Liver (tissue), 9 donors: ENCODE results near the gene TMEM135. TPM values are rescaled to one million over a fixed set of nuclear protein-coding genes. Genes with fewer than 3 reads are reported as not detected.

Source experiments
- DNase-seq: peaks from one replicate; pipeline ENCODE4 v3.0.0-alpha.2; 2017; ENCODE audit warnings: low spot score
- H3K27ac ChIP-seq, 2 donors: one replicate each; pipeline ENCODE4 v1.7.0; 2013; ENCODE audit warnings: inconsistent platforms in 2 of 2, low read length in 2 of 2, control low read depth in 1 of 2, low read depth in 1 of 2, mild to moderate bottlenecking in 1 of 2
- H3K27me3 ChIP-seq, 4 donors: one replicate each; pipeline versions ENCODE4 v1.6.1 to v1.7.0; 2013; ENCODE audit warnings: low read length in 3 of 4, inconsistent platforms in 1 of 4, mild to moderate bottlenecking in 1 of 4, moderate library complexity in 1 of 4; ENCODE audit not compliant: control insufficient read depth in 4 of 4, insufficient read depth in 4 of 4
- H3K36me3 ChIP-seq, 4 donors: one replicate each; pipeline versions ENCODE4 v1.6.1 to v1.7.0; 2013; ENCODE audit warnings: low read length in 3 of 4, mild to moderate bottlenecking in 3 of 4, low read depth in 1 of 4, moderate library complexity in 1 of 4; ENCODE audit not compliant: control insufficient read depth in 4 of 4, insufficient read depth in 3 of 4
- H3K4me1 ChIP-seq, 4 donors: one replicate each; pipeline versions ENCODE4 v1.6.1 to v1.7.0; 2013; ENCODE audit warnings: low read length in 3 of 4, mild to moderate bottlenecking in 3 of 4, moderate library complexity in 1 of 4; ENCODE audit not compliant: control insufficient read depth in 4 of 4, insufficient read depth in 4 of 4
- H3K4me3 ChIP-seq, 3 donors: one replicate each; pipeline versions ENCODE4 v1.6.1 to v1.7.0; 2013; ENCODE audit warnings: low read length in 3 of 3, control low read depth in 1 of 3, low read depth in 1 of 3, mild to moderate bottlenecking in 1 of 3
- H3K9ac ChIP-seq, 2 donors: one replicate each; pipeline ENCODE4 v1.7.0; 2013; ENCODE audit warnings: low read length in 2 of 2, mild to moderate bottlenecking in 2 of 2, moderate library complexity in 2 of 2, control low read depth in 1 of 2, low read depth in 1 of 2
- H3K9me3 ChIP-seq, 4 donors: one replicate each; pipeline versions ENCODE4 v1.6.1 to v1.7.0; 2013; ENCODE audit warnings: low read length in 3 of 4; ENCODE audit not compliant: control insufficient read depth in 4 of 4
- ATF3 ChIP-seq: IDR thresholded peaks from 2 replicates; pipeline ENCODE4 v1.6.1; 2016; ENCODE audit warnings: antibody characterized with exemption
- CTCF ChIP-seq: fragments of 150-350 bp; IDR thresholded peaks from 2 replicates; pipeline ENCODE4 v1.5.1; 2017; ENCODE audit warnings: improper control_type of control experiment, low read depth, low read length; ENCODE audit not compliant: missing input control
- EGR1 ChIP-seq, 2 donors: IDR thresholded peaks; 2 replicates each; pipeline ENCODE4 v1.6.1; 2016 to 2018; ENCODE audit warnings: antibody characterized with exemption in 2 of 2, low read depth in 2 of 2
- FOXA1 ChIP-seq: IDR thresholded peaks from 2 replicates; pipeline ENCODE4 v1.6.1; 2016; ENCODE audit warnings: antibody characterized with exemption
- FOXA2 ChIP-seq: IDR thresholded peaks from 2 replicates; pipeline ENCODE4 v1.6.1; 2016; ENCODE audit warnings: antibody characterized with exemption
- GABPA ChIP-seq, 2 donors: IDR thresholded peaks in 1 of 2; conservative IDR thresholded peaks in 1 of 2; 2 replicates each; pipeline ENCODE4 v1.6.1; 2016; ENCODE audit warnings: antibody characterized with exemption in 2 of 2, mild to moderate bottlenecking in 1 of 2, moderate library complexity in 1 of 2
- HNF4A ChIP-seq, 2 donors: conservative IDR thresholded peaks; 2 replicates each; pipeline ENCODE4 v1.6.1; 2016; ENCODE audit warnings: antibody characterized with exemption in 2 of 2, mild to moderate bottlenecking in 2 of 2
- HNF4G ChIP-seq: IDR thresholded peaks from 2 replicates; pipeline ENCODE4 v1.6.1; 2016; ENCODE audit warnings: antibody characterized with exemption
- JUND ChIP-seq, 2 donors: IDR thresholded peaks; 2 replicates each; pipeline ENCODE4 v1.6.1; 2016; ENCODE audit warnings: antibody characterized with exemption in 2 of 2
- MAX ChIP-seq: IDR thresholded peaks from 2 replicates; pipeline ENCODE4 v1.6.1; 2016; ENCODE audit warnings: antibody characterized with exemption
- NR2F2 ChIP-seq: IDR thresholded peaks from 2 replicates; pipeline ENCODE4 v1.6.1; 2016; ENCODE audit warnings: antibody characterized with exemption
- RAD21 ChIP-seq, 2 donors: IDR thresholded peaks; 2 replicates each; pipeline ENCODE4 v1.6.1; 2016; ENCODE audit warnings: antibody characterized with exemption in 2 of 2, mild to moderate bottlenecking in 2 of 2
- REST ChIP-seq: IDR thresholded peaks from 2 replicates; pipeline ENCODE4 v1.6.1; 2016; ENCODE audit warnings: antibody characterized with exemption, mild to moderate bottlenecking
- RXRA ChIP-seq, 2 donors: IDR thresholded peaks; 2 replicates each; pipeline ENCODE4 v1.6.1; 2017 to 2018; ENCODE audit warnings: antibody characterized with exemption in 2 of 2, mild to moderate bottlenecking in 1 of 2
- SP1 ChIP-seq: IDR thresholded peaks from 2 replicates; pipeline ENCODE4 v1.6.1; 2018; ENCODE audit warnings: antibody characterized with exemption, mild to moderate bottlenecking
- TAF1 ChIP-seq: conservative IDR thresholded peaks from 2 replicates; pipeline ENCODE4 v1.6.1; 2016; ENCODE audit warnings: antibody characterized with exemption, mild to moderate bottlenecking
- YY1 ChIP-seq: IDR thresholded peaks from 2 replicates; pipeline ENCODE4 v1.6.1; 2016; ENCODE audit warnings: antibody characterized with exemption, mild to moderate bottlenecking
- ZBTB33 ChIP-seq: IDR thresholded peaks from 2 replicates; pipeline ENCODE4 v1.6.1; 2016; ENCODE audit warnings: antibody characterized with exemption
- WGBS: extraction: QIAGEN DNeasy Blood & Tissue Kit; methylation state at CpG from one replicate; pipeline ENCODE4 v1.1.7; 2013; 5-methylcytosine and 5-hydroxymethylcytosine counted together
- polyA plus RNA-seq, 2 donors: library from polyadenylated mRNA; stranded (reverse) in 1 of 2; unstranded in 1 of 2; fragments of 200-250 nt in 1 of 2; fragments of >200 nt in 1 of 2; fragmentation: Nextera tagmentation in 1 of 2; extraction: Ambion mirVana in 1 of 2; gene quantifications; one replicate each; pipeline versions ENCODE4 v1.2.1 to v1.2.3, GENCODE V29; 2013 to 2015
- total RNA-seq, 2 donors: library from RNA; depleted of rRNA; stranded (reverse); fragments of >200 nt; gene quantifications; one replicate each; pipeline ENCODE4 v1.2.3, GENCODE V29; 2014
- donor health status: healthy.
- donor health status: healthy.
- donor health status: healthy.
- donor health status: healthy.
- donor health status: healthy.

Gene TMEM135
- total and polyA plus RNA-seq, 4 donors = 10.0 to 38.9 (median 23.5) TPM

GRCh38 chr11:87307101-87307500 is 269.4 kb downstream of the TMEM135 start:
- WGBS = 69% methylated on average over 1 of the region's 1 CpG

GRCh38 chr11:87315229-87315628 is 277.5 kb downstream of the TMEM135 start:
- Histone ChIP-seq H3K4me3 (no peak overlapping the region), H3K27ac (no peak overlapping the region), H3K36me3 (peaks cover 0 to 5% (median 2%) of the 10 kb centered on the region in 4 donors), H3K9ac (no peak overlapping the region), H3K9me3 (no peaks in the 10 kb centered on the region), H3K27me3 (no peaks in the 10 kb centered on the region), H3K4me1 (peaks cover 0 to 3% (median 0%) of the 10 kb centered on the region in 4 donors)
- DNase-seq = no peak
- WGBS = 96% methylated on average over 2 of the region's 2 CpGs
- TF ChIP-seq MAX = no peak
- no peak for TF ChIP-seq NR2F2
- TF ChIP-seq SP1 = no peak
- TF ChIP-seq ZBTB33 = no peak
- no peak for TF ChIP-seq RXRA (IDR thresholded peaks at IDR 0.05)
- no peak for TF ChIP-seq REST
- no peak for TF ChIP-seq YY1
- no peak for TF ChIP-seq TAF1
- TF ChIP-seq RAD21 (IDR thresholded peaks at IDR 0.05) = no peak
- TF ChIP-seq EGR1 (IDR thresholded peaks at IDR 0.05; ENCODE audit: low read depth in 2 of 2) = no peak
- TF ChIP-seq HNF4A (conservative IDR thresholded peaks at IDR 0.05) = no peak
- TF ChIP-seq FOXA1 = no peak
- TF ChIP-seq HNF4G = no peak

More at GRCh38 chr11:87307101-87307500, 269.4 kb downstream of the TMEM135 start:
- DNase-seq = no peak
- H3K4me3 ChIP-seq = no peak overlapping the region
- no peak overlapping the region for H3K9ac ChIP-seq
- no peaks in the 10 kb centered on the region for H3K27me3 ChIP-seq
- peaks cover 0 to 4% (median 0%) of the 10 kb centered on the region in 4 donors for H3K36me3 ChIP-seq
- H3K27ac ChIP-seq = no peak overlapping the region
- no peaks in the 10 kb centered on the region for H3K9me3 ChIP-seq
- TF ChIP-seq JUND (IDR thresholded peaks at IDR 0.05) (no peak), CTCF (no peak), FOXA2 (peak; percentile 11), HNF4A (conservative IDR thresholded peaks at IDR 0.05) (peak in 1 of 2 donors; percentile 4), HNF4G (no peak), ATF3 (no peak), ZBTB33 (peak; percentile 15), TAF1 (no peak), GABPA (IDR thresholded peaks at IDR 0.05 in 1 of 2, conservative IDR thresholded peaks at IDR 0.05 in 1 of 2) (no peak)
- H3K4me1 ChIP-seq = peaks cover 0 to 3% (median 0%) of the 10 kb centered on the region in 4 donors
